ENCODE results near the gene FXYD2.

The FXYD2 gene

GRCh38 chr11:117795638-117796455, 28.7 kb downstream of the FXYD2 start:
- no peak for DNase-seq

- no peak for DNase-seq
Observed at GRCh38 chr11:117794772-117795629, 29.5 kb downstream of the FXYD2 start.

GRCh38 chr11:117794135-117794534, 30.4 kb downstream of the FXYD2 start:
- DNase-seq, result no peak

GRCh38 chr11:117793583-117793982, 31.0 kb downstream of the FXYD2 start:
- no peak for DNase-seq

- DNase-seq, result no peak
Observed at GRCh38 chr11:117792992-117793391, 31.6 kb downstream of the FXYD2 start.

GRCh38 chr11:117792241-117792640, 32.3 kb downstream of the FXYD2 start:
- DNase-seq, result no peak

- no peak for DNase-seq
Observed at GRCh38 chr11:117790279-117790678, 34.3 kb downstream of the FXYD2 start.

- DNase-seq, result no peak
Observed at GRCh38 chr11:117789241-117789640, 35.3 kb downstream of the FXYD2 start.

- no peak for DNase-seq
Observed at GRCh38 chr11:117786135-117786870, 38.2 kb downstream of the FXYD2 start.

GRCh38 chr11:117782101-117782500, 42.4 kb downstream of the FXYD2 start:
- DNase-seq, result no peak

GRCh38 chr11:117781627-117782026, 42.9 kb downstream of the FXYD2 start:
- DNase-seq, result no peak

GRCh38 chr11:117780456-117780855, 44.1 kb downstream of the FXYD2 start:
- DNase-seq, result no peak

GRCh38 chr11:117774553-117774952, 50.0 kb downstream of the FXYD2 start:
- no peak for DNase-seq

- DNase-seq, result no peak
Observed at GRCh38 chr11:117772360-117772759, 52.2 kb downstream of the FXYD2 start.

- DNase-seq, result no peak
Observed at GRCh38 chr11:117771841-117772240, 52.7 kb downstream of the FXYD2 start.

GRCh38 chr11:117771197-117771596, 53.3 kb downstream of the FXYD2 start:
- DNase-seq, result no peak

GRCh38 chr11:117770061-117770460, 54.5 kb downstream of the FXYD2 start:
- no peak for DNase-seq
